ENCODE results near the gene ARL3.

Gene ARL3

DNA sequence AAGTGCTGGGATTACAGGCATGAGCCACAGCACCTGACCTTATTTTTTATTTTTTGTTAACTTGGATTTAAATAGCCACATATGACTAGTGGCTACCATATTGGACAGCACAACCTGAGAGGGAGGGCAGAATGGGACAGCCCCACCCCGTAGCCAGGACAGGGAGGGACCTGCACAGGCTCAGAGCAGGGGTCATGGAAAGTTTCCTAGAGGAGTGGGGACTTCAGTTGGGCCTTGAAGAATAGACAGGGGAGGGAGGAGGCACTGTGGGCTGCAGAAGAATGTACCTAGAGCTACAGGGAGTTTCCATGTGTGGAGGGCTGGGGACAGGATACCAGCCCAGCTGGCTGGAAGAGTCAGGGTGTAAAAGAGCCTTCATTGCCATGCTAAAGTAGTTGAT is 61.1 kb downstream of the ARL3 start:
- Histone ChIP-seq H3K9me3 (ENCODE audit: insufficient read depth, low read length) (no peaks in the 10 kb centered on the region), H3K79me2 (ENCODE audit: insufficient read depth, low read length) (peaks cover 33% of the 10 kb centered on the region), H3K9me2 (replicated peaks; ENCODE audit: insufficient read depth, low read length) (no peaks in the 10 kb centered on the region), H3K4me2 (ENCODE audit: low read depth, low read length, poor library complexity, severe bottlenecking) (no peak overlapping the region), H3K27me3 (ENCODE audit: low read length) (no peaks in the 10 kb centered on the region), H4K20me1 (ENCODE audit: low read depth, low read length) (no peaks in the 10 kb centered on the region), H3K27ac (ENCODE audit: low read depth, low read length) (no peak overlapping the region), H3K36me3 (ENCODE audit: low read length) (no peaks in the 10 kb centered on the region), H3K4me3 (ENCODE audit: insufficient read depth, low read length, poor library complexity, severe bottlenecking) (no peak overlapping the region), H3F3A (ENCODE audit: insufficient read depth) (no peaks in the 10 kb centered on the region; the same call in 1 of the 2 replicates), H3K9ac (ENCODE audit: low read length) (no peak overlapping the region), H2AFZ (ENCODE audit: low read depth, low read length, severe bottlenecking) (no peak overlapping the region)
- TF ChIP-seq, protein P1, sequence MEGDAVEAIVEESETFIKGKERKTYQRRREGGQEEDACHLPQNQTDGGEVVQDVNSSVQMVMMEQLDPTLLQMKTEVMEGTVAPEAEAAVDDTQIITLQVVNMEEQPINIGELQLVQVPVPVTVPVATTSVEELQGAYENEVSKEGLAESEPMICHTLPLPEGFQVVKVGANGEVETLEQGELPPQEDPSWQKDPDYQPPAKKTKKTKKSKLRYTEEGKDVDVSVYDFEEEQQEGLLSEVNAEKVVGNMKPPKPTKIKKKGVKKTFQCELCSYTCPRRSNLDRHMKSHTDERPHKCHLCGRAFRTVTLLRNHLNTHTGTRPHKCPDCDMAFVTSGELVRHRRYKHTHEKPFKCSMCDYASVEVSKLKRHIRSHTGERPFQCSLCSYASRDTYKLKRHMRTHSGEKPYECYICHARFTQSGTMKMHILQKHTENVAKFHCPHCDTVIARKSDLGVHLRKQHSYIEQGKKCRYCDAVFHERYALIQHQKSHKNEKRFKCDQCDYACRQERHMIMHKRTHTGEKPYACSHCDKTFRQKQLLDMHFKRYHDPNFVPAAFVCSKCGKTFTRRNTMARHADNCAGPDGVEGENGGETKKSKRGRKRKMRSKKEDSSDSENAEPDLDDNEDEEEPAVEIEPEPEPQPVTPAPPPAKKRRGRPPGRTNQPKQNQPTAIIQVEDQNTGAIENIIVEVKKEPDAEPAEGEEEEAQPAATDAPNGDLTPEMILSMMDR (IDR thresholded peaks at IDR 0.05; ENCODE audit: insufficient read depth, low read length, poor library complexity, severe bottlenecking) = no peak
- no peak for TF ChIP-seq EZH2phosphoT487 (conservative IDR thresholded peaks at IDR 0.05; ENCODE audit: low read length)

DNA sequence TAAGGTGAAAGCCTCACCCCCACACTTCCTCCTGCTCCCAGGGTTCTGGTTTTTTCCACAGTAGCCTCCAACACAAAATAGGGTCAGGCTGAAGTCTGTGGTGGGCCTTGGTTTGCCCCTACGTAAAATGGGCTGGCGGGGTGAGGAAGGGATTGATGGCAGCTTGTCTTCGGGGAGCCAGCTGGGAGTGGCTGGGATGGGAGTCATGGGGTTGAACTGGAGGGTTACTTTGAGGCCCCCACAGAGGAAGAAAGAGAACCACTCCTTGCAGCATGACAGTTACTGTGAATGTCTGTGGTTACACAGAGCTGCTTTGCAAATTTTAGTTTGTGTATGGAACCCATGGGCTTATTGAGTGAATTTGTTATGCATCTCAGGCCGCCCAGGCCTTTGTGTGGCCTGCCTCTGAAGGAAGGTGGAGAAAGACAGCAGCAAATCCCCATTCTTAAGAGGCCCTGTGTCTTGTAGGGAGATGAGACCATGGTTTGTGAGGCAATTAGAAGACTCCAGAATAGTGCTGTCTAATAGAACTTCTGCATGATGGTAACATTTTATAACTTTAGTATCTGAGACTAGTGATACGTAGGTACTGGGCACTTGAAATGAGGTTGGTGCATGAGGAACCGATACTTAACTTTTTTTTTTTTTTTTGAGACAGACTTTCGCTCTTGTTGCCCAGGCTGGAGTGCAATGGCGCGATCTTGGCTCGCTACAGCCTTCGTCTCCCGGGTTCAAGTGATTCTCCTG is 61.9 kb downstream of the ARL3 start:
- no peaks in the 10 kb centered on the region for H3K9me2 ChIP-seq (replicated peaks; ENCODE audit: insufficient read depth, low read length)

DNA sequence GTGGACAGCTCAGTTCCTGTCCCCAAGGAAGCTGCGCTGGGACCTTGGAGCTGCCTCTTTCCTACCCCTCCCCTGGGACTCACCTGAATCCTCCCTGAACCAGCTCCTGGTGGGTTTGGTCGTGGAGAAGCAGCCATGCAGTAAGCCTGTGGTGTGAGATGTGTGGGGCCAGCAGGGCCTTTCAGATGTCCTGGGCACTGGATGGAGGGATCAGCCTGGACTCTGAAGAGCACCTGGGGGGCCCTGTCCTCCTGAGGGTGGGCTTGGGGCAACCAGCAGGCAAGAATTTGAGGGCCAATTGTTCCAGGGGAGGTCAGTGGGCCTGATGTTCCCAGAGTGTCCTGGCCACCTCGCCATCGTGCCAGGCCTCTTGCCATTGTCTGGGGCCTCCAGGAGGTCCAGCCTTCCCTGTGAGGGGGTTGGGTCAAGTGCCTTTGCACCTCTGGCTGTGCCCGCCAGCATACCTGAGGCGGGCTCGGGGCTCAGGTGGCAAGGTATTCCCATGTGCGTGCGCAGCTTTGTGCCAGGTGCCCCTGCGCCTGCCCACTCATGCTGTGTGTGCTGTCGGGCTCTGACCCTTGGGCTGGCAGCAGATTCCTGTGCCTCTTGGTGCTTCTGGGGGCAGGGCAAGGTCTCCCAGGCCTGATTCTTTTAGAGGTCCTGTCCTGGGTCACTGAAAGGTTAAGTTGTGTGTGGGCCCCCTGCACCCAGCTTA is 62.6 kb downstream of the ARL3 start:
- Histone ChIP-seq H3K27ac (ENCODE audit: low read depth, low read length) (no peak overlapping the region), H3K9ac (ENCODE audit: low read length) (no peak overlapping the region), H2AFZ (ENCODE audit: low read depth, low read length, severe bottlenecking) (no peak overlapping the region), H3K36me3 (ENCODE audit: low read length) (no peaks in the 10 kb centered on the region), H3K4me3 (ENCODE audit: insufficient read depth, low read length, poor library complexity, severe bottlenecking) (no peak overlapping the region), H3K9me3 (ENCODE audit: insufficient read depth, low read length) (no peaks in the 10 kb centered on the region), H3K4me2 (ENCODE audit: low read depth, low read length, poor library complexity, severe bottlenecking) (no peak overlapping the region), H3K9me2 (replicated peaks; ENCODE audit: insufficient read depth, low read length) (no peaks in the 10 kb centered on the region), H4K20me1 (ENCODE audit: low read depth, low read length) (no peaks in the 10 kb centered on the region), H3F3A (ENCODE audit: insufficient read depth) (peaks cover under 1% of the 10 kb centered on the region; the same call in 1 of the 2 replicates), H3K27me3 (ENCODE audit: low read length) (no peaks in the 10 kb centered on the region), H3K79me2 (ENCODE audit: insufficient read depth, low read length) (peaks cover 40% of the 10 kb centered on the region)
- TF ChIP-seq EZH2phosphoT487 (conservative IDR thresholded peaks at IDR 0.05; ENCODE audit: low read length) = no peak
- TF ChIP-seq, protein P1 (IDR thresholded peaks at IDR 0.05; ENCODE audit: insufficient read depth, low read length, poor library complexity, severe bottlenecking) = no peak

More for the DNA sequence above, 61.9 kb downstream of the ARL3 start:
- TF ChIP-seq EZH2phosphoT487 (conservative IDR thresholded peaks at IDR 0.05; ENCODE audit: low read length) = no peak
- TF ChIP-seq, protein P1 (IDR thresholded peaks at IDR 0.05; ENCODE audit: insufficient read depth, low read length, poor library complexity, severe bottlenecking) = no peak
- H3F3A ChIP-seq (ENCODE audit: insufficient read depth) = no peaks in the 10 kb centered on the region; the same call in 1 of the 2 replicates
- H3K27ac ChIP-seq (ENCODE audit: low read depth, low read length) = no peak overlapping the region
- H3K27me3 ChIP-seq (ENCODE audit: low read length) = no peaks in the 10 kb centered on the region
- no peak overlapping the region for H2AFZ ChIP-seq (ENCODE audit: low read depth, low read length, severe bottlenecking)
- no peak overlapping the region for H3K4me3 ChIP-seq (ENCODE audit: insufficient read depth, low read length, poor library complexity, severe bottlenecking)
- H4K20me1 ChIP-seq (ENCODE audit: low read depth, low read length) = no peaks in the 10 kb centered on the region
- no peaks in the 10 kb centered on the region for H3K9me3 ChIP-seq (ENCODE audit: insufficient read depth, low read length)
- H3K36me3 ChIP-seq (ENCODE audit: low read length) = no peaks in the 10 kb centered on the region
- H3K9ac ChIP-seq (ENCODE audit: low read length) = no peak overlapping the region
- peaks cover 39% of the 10 kb centered on the region for H3K79me2 ChIP-seq (ENCODE audit: insufficient read depth, low read length)
- no peak overlapping the region for H3K4me2 ChIP-seq (ENCODE audit: low read depth, low read length, poor library complexity, severe bottlenecking)

Measured in SU-DHL-6 (cell line).